ENCODE results near the gene LRCH1. TPM values are rescaled to one million over a fixed set of nuclear protein-coding genes. Genes with fewer than 3 reads are reported as not detected.

The LRCH1 gene
- total and polyA plus RNA-seq, 2 of the 13 experiments (the other 11 are each of a cell fraction or from before 2014, with no cell fraction given): 4.1 to 12.6 TPM

DNA sequence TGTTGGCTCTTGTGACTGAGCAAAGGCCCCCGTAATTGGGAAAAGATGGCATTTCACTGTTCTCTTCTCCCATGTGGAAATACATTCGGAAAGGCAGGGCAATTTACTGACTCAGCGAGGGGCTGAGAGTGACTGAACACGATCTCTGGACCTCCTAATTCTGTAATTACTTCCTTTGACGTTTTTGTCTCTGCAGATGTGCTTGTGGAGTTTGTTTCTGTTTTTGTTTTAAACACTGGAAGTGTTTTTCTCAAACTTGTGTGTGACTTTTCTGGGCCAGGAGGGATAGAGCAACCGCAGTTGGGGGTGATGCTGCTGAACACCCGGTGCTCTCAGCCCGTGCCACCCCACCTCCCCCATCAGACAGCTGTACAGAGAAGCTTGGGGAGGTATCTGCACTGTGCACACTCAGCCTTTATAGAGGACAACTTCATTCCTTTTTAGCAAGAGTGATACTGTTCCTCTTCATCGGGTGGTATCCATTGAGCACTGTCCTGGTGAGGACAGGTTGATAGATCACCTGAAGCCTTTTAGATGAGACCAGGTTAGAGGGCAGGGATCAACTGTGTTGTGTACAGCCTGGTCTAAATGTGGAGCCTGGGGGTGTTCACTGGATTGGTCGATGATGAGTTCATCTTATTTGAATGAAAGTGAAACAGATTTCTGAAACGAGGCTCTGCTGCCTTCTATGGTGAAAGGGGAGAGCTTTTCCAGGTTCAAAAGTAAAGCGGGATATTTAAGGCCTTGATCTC is 126.6 kb downstream of the LRCH1 start (continued):
- TF ChIP-seq, protein P1, sequence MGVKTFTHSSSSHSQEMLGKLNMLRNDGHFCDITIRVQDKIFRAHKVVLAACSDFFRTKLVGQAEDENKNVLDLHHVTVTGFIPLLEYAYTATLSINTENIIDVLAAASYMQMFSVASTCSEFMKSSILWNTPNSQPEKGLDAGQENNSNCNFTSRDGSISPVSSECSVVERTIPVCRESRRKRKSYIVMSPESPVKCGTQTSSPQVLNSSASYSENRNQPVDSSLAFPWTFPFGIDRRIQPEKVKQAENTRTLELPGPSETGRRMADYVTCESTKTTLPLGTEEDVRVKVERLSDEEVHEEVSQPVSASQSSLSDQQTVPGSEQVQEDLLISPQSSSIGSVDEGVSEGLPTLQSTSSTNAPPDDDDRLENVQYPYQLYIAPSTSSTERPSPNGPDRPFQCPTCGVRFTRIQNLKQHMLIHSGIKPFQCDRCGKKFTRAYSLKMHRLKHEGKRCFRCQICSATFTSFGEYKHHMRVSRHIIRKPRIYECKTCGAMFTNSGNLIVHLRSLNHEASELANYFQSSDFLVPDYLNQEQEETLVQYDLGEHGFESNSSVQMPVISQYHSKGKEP (CRISPR knock-in tag; IDR thresholded peaks at IDR 0.05): no peak
- TF ChIP-seq MAFK (conservative IDR thresholded peaks at IDR 0.05 in 1 of 2, IDR thresholded peaks at IDR 0.05 in 1 of 2; ENCODE audit: low read length in 2 of 2) (0 out of 4 replicates have a peak, but pooled peaks of 1 of the 2 experiments have one; percentile 20), ZNF282 (IDR thresholded peaks at IDR 0.05; ENCODE audit: partially characterized antibody) (no peak), BHLHE40 (IDR thresholded peaks at IDR 0.05; ENCODE audit: low read length) (no peak), NR2F1 (CRISPR knock-in tag; IDR thresholded peaks at IDR 0.05) (no peak)
- TF ChIP-seq, protein P2, sequence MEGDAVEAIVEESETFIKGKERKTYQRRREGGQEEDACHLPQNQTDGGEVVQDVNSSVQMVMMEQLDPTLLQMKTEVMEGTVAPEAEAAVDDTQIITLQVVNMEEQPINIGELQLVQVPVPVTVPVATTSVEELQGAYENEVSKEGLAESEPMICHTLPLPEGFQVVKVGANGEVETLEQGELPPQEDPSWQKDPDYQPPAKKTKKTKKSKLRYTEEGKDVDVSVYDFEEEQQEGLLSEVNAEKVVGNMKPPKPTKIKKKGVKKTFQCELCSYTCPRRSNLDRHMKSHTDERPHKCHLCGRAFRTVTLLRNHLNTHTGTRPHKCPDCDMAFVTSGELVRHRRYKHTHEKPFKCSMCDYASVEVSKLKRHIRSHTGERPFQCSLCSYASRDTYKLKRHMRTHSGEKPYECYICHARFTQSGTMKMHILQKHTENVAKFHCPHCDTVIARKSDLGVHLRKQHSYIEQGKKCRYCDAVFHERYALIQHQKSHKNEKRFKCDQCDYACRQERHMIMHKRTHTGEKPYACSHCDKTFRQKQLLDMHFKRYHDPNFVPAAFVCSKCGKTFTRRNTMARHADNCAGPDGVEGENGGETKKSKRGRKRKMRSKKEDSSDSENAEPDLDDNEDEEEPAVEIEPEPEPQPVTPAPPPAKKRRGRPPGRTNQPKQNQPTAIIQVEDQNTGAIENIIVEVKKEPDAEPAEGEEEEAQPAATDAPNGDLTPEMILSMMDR (CRISPR knock-in tag; IDR thresholded peaks at IDR 0.05): no peak
- TF ChIP-seq, protein P3, sequence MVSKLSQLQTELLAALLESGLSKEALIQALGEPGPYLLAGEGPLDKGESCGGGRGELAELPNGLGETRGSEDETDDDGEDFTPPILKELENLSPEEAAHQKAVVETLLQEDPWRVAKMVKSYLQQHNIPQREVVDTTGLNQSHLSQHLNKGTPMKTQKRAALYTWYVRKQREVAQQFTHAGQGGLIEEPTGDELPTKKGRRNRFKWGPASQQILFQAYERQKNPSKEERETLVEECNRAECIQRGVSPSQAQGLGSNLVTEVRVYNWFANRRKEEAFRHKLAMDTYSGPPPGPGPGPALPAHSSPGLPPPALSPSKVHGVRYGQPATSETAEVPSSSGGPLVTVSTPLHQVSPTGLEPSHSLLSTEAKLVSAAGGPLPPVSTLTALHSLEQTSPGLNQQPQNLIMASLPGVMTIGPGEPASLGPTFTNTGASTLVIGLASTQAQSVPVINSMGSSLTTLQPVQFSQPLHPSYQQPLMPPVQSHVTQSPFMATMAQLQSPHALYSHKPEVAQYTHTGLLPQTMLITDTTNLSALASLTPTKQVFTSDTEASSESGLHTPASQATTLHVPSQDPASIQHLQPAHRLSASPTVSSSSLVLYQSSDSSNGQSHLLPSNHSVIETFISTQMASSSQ (IDR thresholded peaks at IDR 0.05; ENCODE audit: low read depth): no peak
- TF ChIP-seq, protein P3 (CRISPR knock-in tag; IDR thresholded peaks at IDR 0.05; ENCODE audit: borderline replicate concordance): no peak

Measured in HepG2 (cell line).